RPMI7951 (cell line): ENCODE data around the gene ERP44. TPM values are rescaled to one million over a fixed set of nuclear protein-coding genes. Genes with fewer than 3 reads are reported as not detected.

Experiments
- DNase-seq: peaks from one replicate; pipeline ENCODE4 v3.0.0-alpha.2; 2012; ENCODE audit warnings: low read depth
- total RNA-seq: library from RNA; depleted of rRNA; stranded (reverse); fragments of >200 nt; shearing (Covaris generic); gene quantifications from 2 replicates; pipeline ENCODE4 v1.2.3, GENCODE V29; 2014; rRNA removed

The ERP44 gene
- total RNA-seq, 1 experiment from 2014 or later = 32.7 TPM

- no peak for DNase-seq
These were observed 151.4 kb downstream of the ERP44 start for GRCh38 chr9:99947395-99947794.

DNA sequence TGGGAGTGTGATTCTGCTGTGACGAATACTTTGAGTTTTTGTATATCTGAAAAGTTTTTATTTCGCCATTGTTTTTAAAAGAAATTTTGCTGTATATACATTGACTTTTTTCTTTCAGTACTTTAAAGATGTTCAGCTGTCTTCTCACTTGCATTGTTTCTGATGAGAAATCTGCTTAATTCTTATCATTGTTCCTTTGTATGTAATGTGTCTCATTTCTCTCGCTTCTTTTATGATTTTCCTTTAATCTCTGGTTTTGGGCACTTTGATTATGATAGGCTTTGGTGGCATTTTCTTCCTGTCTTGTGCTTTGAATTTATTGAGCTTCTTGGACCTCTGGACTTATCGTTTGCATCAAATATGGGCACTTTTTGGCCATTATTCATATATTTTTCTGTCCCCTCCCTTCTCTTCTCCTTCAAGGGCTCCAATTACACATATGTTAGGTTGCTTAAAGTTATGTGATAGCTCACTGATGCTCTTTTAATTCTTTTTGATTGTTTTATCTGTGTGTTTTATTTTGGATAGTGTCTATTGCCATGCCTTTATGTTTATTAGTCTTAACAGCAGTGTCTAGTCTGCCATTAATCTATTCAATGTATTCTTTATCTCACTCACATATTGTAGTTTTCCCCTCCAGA, 161.7 kb downstream of the ERP44 start:
- DNase-seq = no peak

GRCh38 chr9:99931155-99931840, 167.5 kb downstream of the ERP44 start:
- DNase-seq = no peak

GRCh38 chr9:99929652-99930051, 169.1 kb downstream of the ERP44 start:
- DNase-seq = no peak

Other genes with a start within 250 kb of the ERP44 start
- 10.6 and 12.4 TPM in 2 replicates for gene STX17, start 192.3 kb downstream of the ERP44 start, total RNA-seq
- gene INVS, start 243 bp upstream of the ERP44 start, total RNA-seq = 15.0 and 19.6 TPM in 2 replicates